AG04449 (cell line): ENCODE measurements around the gene KCNK3.
A peak's percentile ranks its signal among the peaks of the same experiment; 100 is the strongest.
"Not testable (repeated sequence)": the region's sequence is repeated elsewhere in the genome, so short reads cannot be mapped to it uniquely, and the experiment has no call there.

ENCODE experiments used
- CTCF ChIA-PET: fragments of 350-600 bp; formaldehyde crosslinking; extraction: SDS; loops from one replicate; lab custom pipeline; 2021; ENCODE audit warnings: antibody characterized with exemption; lab: Yijun Ruan, JAX
- POLR2A ChIA-PET: fragments of 400-600, 350-600 bp; formaldehyde crosslinking; extraction: SDS; loops from one replicate; lab custom pipeline; 2020; ENCODE audit warnings: antibody characterized with exemption, inconsistent platforms; lab: Yijun Ruan, JAX
- DNase-seq: peaks from one replicate; pipeline ENCODE4 v3.0.0-alpha.2; 2010; ENCODE audit warnings: low read depth, low spot score
- H3K4me3 ChIP-seq: 2 replicates; pipeline ENCODE4 v1.5.1; 2011; ENCODE audit warnings: low read depth, mild to moderate bottlenecking, control low read depth, low read length
- TF ChIP-seq, protein P1 (sequence below): IDR thresholded peaks from one replicate; pipeline ENCODE4 v1.5.1; 2011; ENCODE audit warnings: mild to moderate bottlenecking, moderate library complexity, low read length, control low read depth, inconsistent platforms; ENCODE audit not compliant: insufficient read depth; ENCODE audit errors: missing control alignments

KCNK3 gene

DNA sequence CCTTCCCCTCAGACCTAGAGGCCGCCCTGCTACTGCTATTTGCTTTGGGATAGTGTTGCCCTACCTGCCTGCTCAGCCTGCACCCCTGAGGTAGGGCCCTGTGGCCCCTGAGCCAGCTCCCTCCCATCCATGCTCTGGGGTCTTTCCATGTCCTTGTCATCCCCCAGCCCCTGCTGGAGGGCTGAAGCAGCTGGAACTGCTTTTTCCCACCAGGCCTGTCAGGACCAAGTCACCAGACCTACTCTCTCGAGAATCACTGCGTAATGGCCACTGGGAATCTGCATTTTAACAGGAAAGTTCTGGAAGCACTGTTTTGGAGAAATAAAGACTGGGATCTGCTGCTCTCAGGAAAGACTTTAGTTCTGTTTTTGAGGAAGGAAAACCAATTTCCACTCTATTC lies 51.3 kb downstream of the KCNK3 start:
- DNase-seq: no peak
- TF ChIP-seq, protein P1, sequence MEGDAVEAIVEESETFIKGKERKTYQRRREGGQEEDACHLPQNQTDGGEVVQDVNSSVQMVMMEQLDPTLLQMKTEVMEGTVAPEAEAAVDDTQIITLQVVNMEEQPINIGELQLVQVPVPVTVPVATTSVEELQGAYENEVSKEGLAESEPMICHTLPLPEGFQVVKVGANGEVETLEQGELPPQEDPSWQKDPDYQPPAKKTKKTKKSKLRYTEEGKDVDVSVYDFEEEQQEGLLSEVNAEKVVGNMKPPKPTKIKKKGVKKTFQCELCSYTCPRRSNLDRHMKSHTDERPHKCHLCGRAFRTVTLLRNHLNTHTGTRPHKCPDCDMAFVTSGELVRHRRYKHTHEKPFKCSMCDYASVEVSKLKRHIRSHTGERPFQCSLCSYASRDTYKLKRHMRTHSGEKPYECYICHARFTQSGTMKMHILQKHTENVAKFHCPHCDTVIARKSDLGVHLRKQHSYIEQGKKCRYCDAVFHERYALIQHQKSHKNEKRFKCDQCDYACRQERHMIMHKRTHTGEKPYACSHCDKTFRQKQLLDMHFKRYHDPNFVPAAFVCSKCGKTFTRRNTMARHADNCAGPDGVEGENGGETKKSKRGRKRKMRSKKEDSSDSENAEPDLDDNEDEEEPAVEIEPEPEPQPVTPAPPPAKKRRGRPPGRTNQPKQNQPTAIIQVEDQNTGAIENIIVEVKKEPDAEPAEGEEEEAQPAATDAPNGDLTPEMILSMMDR: no peak
- CTCF ChIA-PET: interaction anchor here (1.2 to 22.6 kb wide), 7 partner anchors 12 to 165 kb away, joined by 4 to 698 read pairs (median 38); no protein-coding TSS in a partner anchor
- H3K4me3 ChIP-seq: no peak overlapping the region
- POLR2A ChIA-PET: no interaction called here

DNA sequence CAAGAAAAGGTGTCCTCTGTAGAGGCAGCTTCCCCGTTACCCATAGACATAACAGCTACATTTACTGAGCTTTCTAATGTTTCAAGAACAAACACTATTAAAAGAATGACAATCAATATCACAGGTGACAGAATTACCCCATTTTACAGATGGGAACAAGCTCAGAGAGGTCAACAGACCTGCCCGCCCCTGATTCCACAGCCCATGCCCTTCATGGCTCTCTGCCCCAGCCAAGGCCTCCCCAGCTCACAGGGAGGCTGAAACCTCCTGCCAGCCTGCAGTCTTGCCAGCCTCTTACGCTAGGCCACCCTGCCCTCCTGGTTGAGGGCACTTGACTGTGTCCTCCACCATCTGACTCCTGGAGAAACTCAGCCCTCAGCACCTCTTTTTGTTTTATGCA lies 52.4 kb downstream of the KCNK3 start:
- no peak overlapping the region for H3K4me3 ChIP-seq
- DNase-seq: no peak
- ChIA-PET CTCF (interaction anchor here (0.7 to 22.6 kb wide), 18 partner anchors 11 to 243 kb away, joined by 3 to 698 read pairs (median 8); no protein-coding TSS in a partner anchor), POLR2A (interaction anchor here (0.5 to 0.6 kb wide), 2 partner anchors 10 to 340 kb away, joined by 4 to 6 read pairs; no protein-coding TSS in a partner anchor)
- TF ChIP-seq, protein P1: no peak

DNA sequence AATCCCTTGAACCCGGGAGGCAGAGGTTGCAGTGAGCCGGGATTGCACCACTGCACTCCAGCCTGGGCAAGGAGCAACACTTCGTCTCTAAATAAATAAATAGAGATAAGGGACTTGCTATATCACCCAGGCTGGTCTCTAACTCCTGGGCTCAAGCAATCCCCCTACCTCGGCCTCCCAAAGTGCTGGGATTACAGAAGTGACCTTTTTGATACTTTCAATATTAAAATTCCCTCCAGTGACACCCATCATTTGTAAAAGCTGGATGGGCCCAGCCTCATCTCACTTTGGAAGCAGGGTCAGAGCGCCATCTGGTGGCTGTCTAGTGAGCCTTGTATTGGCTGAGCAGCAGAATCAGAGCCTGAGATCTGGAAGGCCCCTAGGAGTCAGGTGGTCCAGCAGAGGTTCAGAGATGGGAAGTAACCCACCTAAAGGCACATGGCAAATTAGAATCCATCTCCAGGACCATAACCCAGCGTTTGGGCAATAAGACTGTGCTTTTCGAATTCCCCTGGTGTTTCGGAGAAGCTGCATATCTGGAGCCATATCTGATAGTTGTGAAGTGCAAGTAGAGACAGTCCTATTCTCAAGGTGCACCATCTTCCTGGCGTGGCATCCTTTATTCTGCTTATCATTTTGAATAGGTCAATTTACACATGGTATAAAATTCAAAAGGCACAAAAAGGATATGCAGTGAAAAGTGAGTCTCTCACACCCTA lies 53.2 kb downstream of the KCNK3 start:
- H3K4me3 ChIP-seq: no peak overlapping the region
- ChIA-PET POLR2A (no interaction called here), CTCF (interaction anchor here (0.7 to 22.6 kb wide), 28 partner anchors 10 to 283 kb away, joined by 3 to 698 read pairs (median 4); no protein-coding TSS in a partner anchor)
- no peak for DNase-seq
- TF ChIP-seq, protein P1: peak; percentile 93

DNA sequence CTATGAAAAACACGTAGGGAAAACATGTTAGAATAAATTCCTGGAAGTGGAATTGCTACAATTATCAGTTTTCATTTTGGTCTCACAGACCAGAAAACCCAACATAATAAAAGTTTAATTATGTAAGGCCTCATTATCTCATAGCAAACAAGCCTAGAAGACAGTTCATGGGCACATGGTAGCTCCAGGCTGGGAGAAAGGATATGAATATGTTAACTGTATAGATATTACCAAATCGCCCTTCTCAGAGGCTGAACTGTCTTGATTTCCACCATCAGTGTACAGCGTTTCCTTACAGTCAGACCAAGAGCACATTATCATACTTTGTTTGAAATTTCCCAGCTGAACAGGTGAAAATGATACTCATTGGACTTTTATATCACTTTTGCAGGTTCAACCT lies 54.4 kb downstream of the KCNK3 start:
- CTCF ChIA-PET: interaction anchor here (0.7 to 22.6 kb wide), 15 partner anchors 9 to 429 kb away, joined by 3 to 698 read pairs (median 10); no protein-coding TSS in a partner anchor
- no peak for DNase-seq
- POLR2A ChIA-PET: no interaction called here
- no peak overlapping the region for H3K4me3 ChIP-seq
- TF ChIP-seq, protein P1: no peak

DNA sequence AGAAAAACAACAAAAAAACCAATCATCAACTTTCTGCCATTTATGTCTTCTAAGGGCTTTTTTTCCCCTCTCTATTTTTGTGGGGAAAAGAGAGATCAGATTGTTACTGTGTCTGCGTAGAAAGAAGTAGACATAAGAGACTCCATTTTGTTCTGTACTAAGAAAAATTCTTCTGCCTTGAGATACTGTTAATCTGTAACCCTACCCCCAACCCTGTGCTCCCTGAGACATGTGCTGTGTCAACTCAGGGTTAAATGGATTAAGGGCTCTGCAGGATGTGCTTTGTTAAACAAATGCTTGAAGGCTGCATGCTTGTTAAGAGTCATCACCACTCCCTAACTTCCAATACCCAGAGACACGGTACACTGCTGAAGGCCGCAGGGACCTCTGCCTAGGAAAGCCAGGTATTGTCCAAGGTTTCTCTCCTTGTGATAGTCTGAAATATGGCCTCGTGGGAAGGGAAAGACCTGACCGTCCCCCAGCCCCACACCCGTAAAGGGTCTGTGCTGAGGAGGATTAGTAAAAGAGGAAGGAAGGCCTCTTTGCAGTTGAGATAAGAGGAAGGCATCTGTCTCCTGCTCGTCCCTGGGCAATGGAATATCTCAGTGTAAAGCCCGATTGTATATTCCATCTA lies 57.4 kb downstream of the KCNK3 start:
- DNase-seq: not testable (repeated sequence)

DNA sequence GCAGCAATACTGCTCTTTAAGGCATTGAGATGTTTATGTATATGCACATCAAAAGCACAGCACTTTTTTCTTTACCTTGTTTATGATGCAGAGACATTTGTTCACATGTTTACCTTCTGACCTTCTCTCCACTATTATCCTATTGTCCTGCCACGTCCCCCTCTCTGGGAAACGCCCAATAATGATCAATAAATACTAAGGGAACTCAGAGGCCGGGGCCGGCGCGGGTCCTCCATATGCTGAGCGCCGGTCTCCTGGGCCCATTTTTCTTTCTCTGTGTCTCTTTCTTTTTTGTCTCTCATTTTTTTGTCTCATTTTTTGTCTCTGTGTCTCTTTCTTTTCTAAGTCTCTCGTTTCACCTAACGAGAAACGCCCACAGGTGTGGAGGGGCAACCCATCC lies 57.9 kb downstream of the KCNK3 start:
- DNase-seq, H3K4me3 ChIP-seq, POLR2A ChIA-PET: not testable (repeated sequence)
- CTCF ChIA-PET: interaction anchor here (5.7 kb wide), 1 partner anchor 145 kb away, joined by 40 read pairs; no protein-coding TSS in a partner anchor

More for the DNA sequence above, 57.4 kb downstream of the KCNK3 start:
- CTCF ChIA-PET: interaction anchor here (2.0 to 22.6 kb wide), 3 partner anchors 10 to 140 kb away, joined by 6 to 698 read pairs (median 76); no protein-coding TSS in a partner anchor
- POLR2A ChIA-PET, H3K4me3 ChIP-seq: not testable (repeated sequence)

DNA sequence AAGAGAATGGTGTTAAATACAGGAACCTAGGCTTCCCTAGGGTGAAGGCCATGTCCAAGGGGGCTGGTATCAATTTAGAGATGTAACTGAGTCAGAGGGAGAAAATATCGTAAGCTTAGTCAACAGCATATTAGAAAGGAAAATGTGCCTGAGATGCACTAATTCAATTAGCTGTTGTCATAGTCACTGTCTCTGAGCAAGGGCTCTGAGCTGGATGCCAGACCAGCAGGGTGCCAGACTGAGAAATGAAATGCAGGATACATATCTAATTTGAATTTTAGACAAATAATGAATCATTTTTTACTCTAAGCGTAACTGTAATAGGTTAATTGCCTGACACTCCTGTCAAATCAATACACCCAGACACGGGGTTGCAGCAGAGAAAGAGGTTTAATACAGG lies 60.1 kb downstream of the KCNK3 start:
- TF ChIP-seq, protein P1: no peak
- no peak overlapping the region for H3K4me3 ChIP-seq
- CTCF ChIA-PET: interaction anchor here (1.0 to 5.7 kb wide), 5 partner anchors 10 to 175 kb away, joined by 3 to 40 read pairs (median 4); no protein-coding TSS in a partner anchor
- POLR2A ChIA-PET: interaction anchor here (0.6 kb wide), 1 partner anchor 149 kb away, joined by 3 read pairs; no protein-coding TSS in a partner anchor
- no peak for DNase-seq
